ENCODE results near the gene MED29. TPM values are rescaled to one million over a fixed set of nuclear protein-coding genes. Genes with fewer than 3 reads are reported as not detected.

The MED29 gene
- total and polyA plus RNA-seq, 2 experiments from 2014 or later: 26.1 to 62.0 TPM

DNA sequence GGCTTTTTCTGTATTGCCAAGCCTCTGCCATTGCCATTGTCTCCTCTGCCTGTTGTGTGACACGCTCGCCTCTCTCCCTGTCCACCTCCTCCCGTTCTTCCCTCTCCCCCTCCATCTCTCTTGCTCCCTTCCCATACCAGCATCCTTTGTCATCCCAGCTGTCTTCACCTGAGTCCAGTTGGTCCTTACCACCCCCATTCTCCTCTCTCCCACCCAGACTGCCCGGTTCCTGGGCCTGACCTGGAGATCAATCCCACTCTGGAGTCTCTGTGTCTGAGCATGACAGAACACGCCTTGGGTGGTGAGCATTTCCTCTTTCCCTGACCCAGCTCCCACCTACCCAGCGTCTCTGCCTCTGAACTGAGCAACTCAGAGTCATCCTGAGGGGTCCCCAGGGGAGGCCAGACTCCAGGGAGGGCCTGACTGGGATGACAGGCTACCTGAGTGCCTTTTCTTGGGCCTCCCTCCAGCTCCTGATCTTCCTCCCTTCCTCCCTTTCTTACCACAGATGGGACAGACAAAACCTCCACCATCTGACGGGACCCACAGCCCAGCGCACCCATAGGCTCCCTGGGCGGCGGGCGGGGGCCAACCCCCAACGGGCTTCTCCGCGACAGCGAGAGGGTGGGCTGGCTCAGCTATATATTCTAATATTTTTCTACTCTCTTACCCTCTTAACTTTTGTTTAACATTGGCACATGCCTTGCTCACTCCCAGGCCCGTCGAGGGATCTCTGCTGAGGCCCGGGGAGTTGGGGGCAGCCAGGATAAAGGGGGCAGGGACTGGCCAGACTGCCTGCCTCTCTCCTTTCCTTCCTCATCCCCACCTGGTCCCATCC, 8.0 kb upstream of the MED29 start:
- no peaks in the 10 kb centered on the region for H3K9me2 ChIP-seq (ENCODE audit: insufficient read depth)
- DNase-seq (ENCODE audit: low spot score) (no peak), ATAC-seq (no peak)
- H3K36me3 ChIP-seq (ENCODE audit: insufficient read depth): peaks cover 27% of the 10 kb centered on the region
- peaks cover 6% of the 10 kb centered on the region; the same call in 1 of the 2 replicates for H3K4me1 ChIP-seq (ENCODE audit: insufficient read depth)
- no peak overlapping the region for H3K27ac ChIP-seq (ENCODE audit: low read depth)
- Mint-ChIP-seq H3K9me3 (no peaks in the 10 kb centered on the region), H3K4me3 (no peak overlapping the region), H3K27ac (no peak overlapping the region), H3K27me3 (ENCODE audit: insufficient read depth, low read depth, poor library complexity) (peaks cover 19% of the 10 kb centered on the region), H3K36me3 (ENCODE audit: low read depth) (peaks cover 84% of the 10 kb centered on the region), H3K4me1 (peaks cover 11% of the 10 kb centered on the region)
- H3F3A ChIP-seq (replicated peaks; ENCODE audit: low read depth): peaks cover 10% of the 10 kb centered on the region; the same call in 1 of the 2 replicates
- H3K27me3 ChIP-seq (ENCODE audit: insufficient read depth): no peaks in the 10 kb centered on the region
- H3K4me3 ChIP-seq: no peak overlapping the region
- no peak overlapping the region for H3K4me2 ChIP-seq
- H2AFZ ChIP-seq: no peak overlapping the region
- peaks cover 22% of the 10 kb centered on the region for H4K20me1 ChIP-seq (replicated peaks; ENCODE audit: insufficient read depth)
- TF ChIP-seq STAT1 (IDR thresholded peaks at IDR 0.05; ENCODE audit: unreplicated experiment): no peak
- TF ChIP-seq EZH2 (IDR thresholded peaks at IDR 0.05; ENCODE audit: low read depth, unreplicated experiment): no peak
- no peak for TF ChIP-seq EZH2phosphoT487 (IDR thresholded peaks at IDR 0.05; ENCODE audit: unreplicated experiment)
- TF ChIP-seq REST (IDR thresholded peaks at IDR 0.05; ENCODE audit: unreplicated experiment): no peak
- TF ChIP-seq JUNB (IDR thresholded peaks at IDR 0.05; ENCODE audit: unreplicated experiment): no peak
- TF ChIP-seq POLR2AphosphoS5 (IDR thresholded peaks at IDR 0.05; ENCODE audit: low read depth): no peak
- no peak for TF ChIP-seq ZNF331 (CRISPR knock-in tag; IDR thresholded peaks at IDR 0.05; ENCODE audit: low read depth)
- no peak for TF ChIP-seq NANOG (IDR thresholded peaks at IDR 0.05; ENCODE audit: borderline replicate concordance)
- TF ChIP-seq, protein P1, sequence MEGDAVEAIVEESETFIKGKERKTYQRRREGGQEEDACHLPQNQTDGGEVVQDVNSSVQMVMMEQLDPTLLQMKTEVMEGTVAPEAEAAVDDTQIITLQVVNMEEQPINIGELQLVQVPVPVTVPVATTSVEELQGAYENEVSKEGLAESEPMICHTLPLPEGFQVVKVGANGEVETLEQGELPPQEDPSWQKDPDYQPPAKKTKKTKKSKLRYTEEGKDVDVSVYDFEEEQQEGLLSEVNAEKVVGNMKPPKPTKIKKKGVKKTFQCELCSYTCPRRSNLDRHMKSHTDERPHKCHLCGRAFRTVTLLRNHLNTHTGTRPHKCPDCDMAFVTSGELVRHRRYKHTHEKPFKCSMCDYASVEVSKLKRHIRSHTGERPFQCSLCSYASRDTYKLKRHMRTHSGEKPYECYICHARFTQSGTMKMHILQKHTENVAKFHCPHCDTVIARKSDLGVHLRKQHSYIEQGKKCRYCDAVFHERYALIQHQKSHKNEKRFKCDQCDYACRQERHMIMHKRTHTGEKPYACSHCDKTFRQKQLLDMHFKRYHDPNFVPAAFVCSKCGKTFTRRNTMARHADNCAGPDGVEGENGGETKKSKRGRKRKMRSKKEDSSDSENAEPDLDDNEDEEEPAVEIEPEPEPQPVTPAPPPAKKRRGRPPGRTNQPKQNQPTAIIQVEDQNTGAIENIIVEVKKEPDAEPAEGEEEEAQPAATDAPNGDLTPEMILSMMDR (conservative IDR thresholded peaks at IDR 0.05; ENCODE audit: low read depth in 2 of 2): no peak
- TF ChIP-seq CREB1 (CRISPR knock-in tag; IDR thresholded peaks at IDR 0.05; ENCODE audit: low read depth): no peak
- TF ChIP-seq, protein P2, sequence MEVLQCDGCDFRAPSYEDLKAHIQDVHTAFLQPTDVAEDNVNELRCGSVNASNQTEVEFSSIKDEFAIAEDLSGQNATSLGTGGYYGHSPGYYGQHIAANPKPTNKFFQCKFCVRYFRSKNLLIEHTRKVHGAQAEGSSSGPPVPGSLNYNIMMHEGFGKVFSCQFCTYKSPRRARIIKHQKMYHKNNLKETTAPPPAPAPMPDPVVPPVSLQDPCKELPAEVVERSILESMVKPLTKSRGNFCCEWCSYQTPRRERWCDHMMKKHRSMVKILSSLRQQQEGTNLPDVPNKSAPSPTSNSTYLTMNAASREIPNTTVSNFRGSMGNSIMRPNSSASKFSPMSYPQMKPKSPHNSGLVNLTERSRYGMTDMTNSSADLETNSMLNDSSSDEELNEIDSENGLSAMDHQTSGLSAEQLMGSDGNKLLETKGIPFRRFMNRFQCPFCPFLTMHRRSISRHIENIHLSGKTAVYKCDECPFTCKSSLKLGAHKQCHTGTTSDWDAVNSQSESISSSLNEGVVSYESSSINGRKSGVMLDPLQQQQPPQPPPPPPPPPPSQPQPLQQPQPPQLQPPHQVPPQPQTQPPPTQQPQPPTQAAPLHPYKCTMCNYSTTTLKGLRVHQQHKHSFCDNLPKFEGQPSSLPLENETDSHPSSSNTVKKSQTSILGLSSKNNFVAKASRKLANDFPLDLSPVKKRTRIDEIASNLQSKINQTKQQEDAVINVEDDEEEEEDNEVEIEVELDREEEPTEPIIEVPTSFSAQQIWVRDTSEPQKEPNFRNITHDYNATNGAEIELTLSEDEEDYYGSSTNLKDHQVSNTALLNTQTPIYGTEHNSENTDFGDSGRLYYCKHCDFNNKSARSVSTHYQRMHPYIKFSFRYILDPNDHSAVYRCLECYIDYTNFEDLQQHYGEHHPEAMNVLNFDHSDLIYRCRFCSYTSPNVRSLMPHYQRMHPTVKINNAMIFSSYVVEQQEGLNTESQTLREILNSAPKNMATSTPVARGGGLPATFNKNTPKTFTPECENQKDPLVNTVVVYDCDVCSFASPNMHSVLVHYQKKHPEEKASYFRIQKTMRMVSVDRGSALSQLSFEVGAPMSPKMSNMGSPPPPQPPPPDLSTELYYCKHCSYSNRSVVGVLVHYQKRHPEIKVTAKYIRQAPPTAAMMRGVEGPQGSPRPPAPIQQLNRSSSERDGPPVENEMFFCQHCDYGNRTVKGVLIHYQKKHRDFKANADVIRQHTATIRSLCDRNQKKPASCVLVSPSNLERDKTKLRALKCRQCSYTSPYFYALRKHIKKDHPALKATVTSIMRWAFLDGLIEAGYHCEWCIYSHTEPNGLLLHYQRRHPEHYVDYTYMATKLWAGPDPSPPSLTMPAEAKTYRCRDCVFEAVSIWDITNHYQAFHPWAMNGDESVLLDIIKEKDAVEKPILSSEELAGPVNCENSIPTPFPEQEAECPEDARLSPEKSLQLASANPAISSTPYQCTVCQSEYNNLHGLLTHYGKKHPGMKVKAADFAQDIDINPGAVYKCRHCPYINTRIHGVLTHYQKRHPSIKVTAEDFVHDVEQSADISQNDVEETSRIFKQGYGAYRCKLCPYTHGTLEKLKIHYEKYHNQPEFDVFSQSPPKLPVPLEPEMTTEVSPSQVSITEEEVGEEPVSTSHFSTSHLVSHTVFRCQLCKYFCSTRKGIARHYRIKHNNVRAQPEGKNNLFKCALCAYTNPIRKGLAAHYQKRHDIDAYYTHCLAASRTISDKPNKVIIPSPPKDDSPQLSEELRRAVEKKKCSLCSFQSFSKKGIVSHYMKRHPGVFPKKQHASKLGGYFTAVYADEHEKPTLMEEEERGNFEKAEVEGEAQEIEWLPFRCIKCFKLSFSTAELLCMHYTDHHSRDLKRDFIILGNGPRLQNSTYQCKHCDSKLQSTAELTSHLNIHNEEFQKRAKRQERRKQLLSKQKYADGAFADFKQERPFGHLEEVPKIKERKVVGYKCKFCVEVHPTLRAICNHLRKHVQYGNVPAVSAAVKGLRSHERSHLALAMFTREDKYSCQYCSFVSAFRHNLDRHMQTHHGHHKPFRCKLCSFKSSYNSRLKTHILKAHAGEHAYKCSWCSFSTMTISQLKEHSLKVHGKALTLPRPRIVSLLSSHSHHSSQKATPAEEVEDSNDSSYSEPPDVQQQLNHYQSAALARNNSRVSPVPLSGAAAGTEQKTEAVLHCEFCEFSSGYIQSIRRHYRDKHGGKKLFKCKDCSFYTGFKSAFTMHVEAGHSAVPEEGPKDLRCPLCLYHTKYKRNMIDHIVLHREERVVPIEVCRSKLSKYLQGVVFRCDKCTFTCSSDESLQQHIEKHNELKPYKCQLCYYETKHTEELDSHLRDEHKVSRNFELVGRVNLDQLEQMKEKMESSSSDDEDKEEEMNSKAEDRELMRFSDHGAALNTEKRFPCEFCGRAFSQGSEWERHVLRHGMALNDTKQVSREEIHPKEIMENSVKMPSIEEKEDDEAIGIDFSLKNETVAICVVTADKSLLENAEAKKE (CRISPR knock-in tag; IDR thresholded peaks at IDR 0.05): no peak
- no peak for TF ChIP-seq ZNF114 (CRISPR knock-in tag; IDR thresholded peaks at IDR 0.05)
- TF ChIP-seq, protein P3, sequence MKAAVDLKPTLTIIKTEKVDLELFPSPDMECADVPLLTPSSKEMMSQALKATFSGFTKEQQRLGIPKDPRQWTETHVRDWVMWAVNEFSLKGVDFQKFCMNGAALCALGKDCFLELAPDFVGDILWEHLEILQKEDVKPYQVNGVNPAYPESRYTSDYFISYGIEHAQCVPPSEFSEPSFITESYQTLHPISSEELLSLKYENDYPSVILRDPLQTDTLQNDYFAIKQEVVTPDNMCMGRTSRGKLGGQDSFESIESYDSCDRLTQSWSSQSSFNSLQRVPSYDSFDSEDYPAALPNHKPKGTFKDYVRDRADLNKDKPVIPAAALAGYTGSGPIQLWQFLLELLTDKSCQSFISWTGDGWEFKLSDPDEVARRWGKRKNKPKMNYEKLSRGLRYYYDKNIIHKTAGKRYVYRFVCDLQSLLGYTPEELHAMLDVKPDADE (IDR thresholded peaks at IDR 0.05): no peak
- no peaks in the 10 kb centered on the region for H3K79me2 ChIP-seq (replicated peaks; ENCODE audit: insufficient read depth)
